NCI-H2171 treated with DMSO at 0.1 percent for 48 hours (cell line): ENCODE data around the gene TRAPPC14.
"Not testable (repeated sequence)": the region's sequence is repeated elsewhere in the genome, so short reads cannot be mapped to it uniquely, and the experiment has no call there.

Experiments used
- DNase-seq: peaks from one replicate; lab custom pipeline; 2025; lab: John Stamatoyannopoulos, UW

The TRAPPC14 gene

GRCh38 chr7:100158229-100159098, at the start of gene TRAPPC14:
TSS of gene TRAPPC14 (minus strand) at chr7:100158723. CDS start at chr7:100158499, 224 bp downstream.
- DNase-seq = peak; percentile 82

GRCh38 chr7:100204454-100204853, 45.9 kb upstream of the TRAPPC14 start:
- DNase-seq = no peak

- no peak for DNase-seq
Measured at GRCh38 chr7:100200693-100201092, 42.2 kb upstream of the TRAPPC14 start.

GRCh38 chr7:100198266-100198665, 39.7 kb upstream of the TRAPPC14 start:
- DNase-seq = no peak

- not testable (repeated sequence) for DNase-seq
Measured at GRCh38 chr7:100195901-100196322, 37.4 kb upstream of the TRAPPC14 start.

- DNase-seq = no peak
Measured at GRCh38 chr7:100195222-100195621, 36.7 kb upstream of the TRAPPC14 start.

GRCh38 chr7:100192969-100193368, 34.4 kb upstream of the TRAPPC14 start:
- DNase-seq = no peak

GRCh38 chr7:100192281-100192862, 33.8 kb upstream of the TRAPPC14 start:
- DNase-seq = not testable (repeated sequence)

- no peak for DNase-seq
Measured at GRCh38 chr7:100191775-100192174, 33.3 kb upstream of the TRAPPC14 start.

- no peak for DNase-seq
Measured at GRCh38 chr7:100190048-100190711, 31.7 kb upstream of the TRAPPC14 start.

- DNase-seq = no peak
Measured at GRCh38 chr7:100189061-100189460, 30.5 kb upstream of the TRAPPC14 start.

- DNase-seq = peak; percentile 80
Measured at GRCh38 chr7:100185726-100186125, 27.2 kb upstream of the TRAPPC14 start.

- not testable (repeated sequence) for DNase-seq
Measured at GRCh38 chr7:100183090-100183489, 24.6 kb upstream of the TRAPPC14 start.

GRCh38 chr7:100182616-100183015, 24.1 kb upstream of the TRAPPC14 start:
- DNase-seq = not testable (repeated sequence)

GRCh38 chr7:100180084-100180483, 21.6 kb upstream of the TRAPPC14 start:
- not testable (repeated sequence) for DNase-seq

GRCh38 chr7:100177045-100178001, 18.8 kb upstream of the TRAPPC14 start, which contains the start of the genes GPC2 and STAG3:
TSS of gene GPC2 (minus strand) at chr7:100177381. CDS start at chr7:100177199, 182 bp downstream.
TSS of gene STAG3 (plus strand) at chr7:100177918. CDS start at chr7:100180557, 2,639 bp downstream.
- DNase-seq = peak; percentile 96

- DNase-seq = no peak
Measured at GRCh38 chr7:100176096-100177044, 17.8 kb upstream of the TRAPPC14 start.

GRCh38 chr7:100175296-100175935, 16.9 kb upstream of the TRAPPC14 start:
- DNase-seq = no peak

- no peak for DNase-seq
Measured at GRCh38 chr7:100174582-100174981, 16.1 kb upstream of the TRAPPC14 start.
